ENCODE results near the gene CFHR5. TPM values are rescaled to one million over a fixed set of nuclear protein-coding genes. Genes with fewer than 3 reads are reported as not detected.
"Not testable (repeated sequence)": the region's sequence is repeated elsewhere in the genome, so short reads cannot be mapped to it uniquely, and the experiment has no call there.

CFHR5 gene
- polyA plus RNA-seq = not detected

DNA sequence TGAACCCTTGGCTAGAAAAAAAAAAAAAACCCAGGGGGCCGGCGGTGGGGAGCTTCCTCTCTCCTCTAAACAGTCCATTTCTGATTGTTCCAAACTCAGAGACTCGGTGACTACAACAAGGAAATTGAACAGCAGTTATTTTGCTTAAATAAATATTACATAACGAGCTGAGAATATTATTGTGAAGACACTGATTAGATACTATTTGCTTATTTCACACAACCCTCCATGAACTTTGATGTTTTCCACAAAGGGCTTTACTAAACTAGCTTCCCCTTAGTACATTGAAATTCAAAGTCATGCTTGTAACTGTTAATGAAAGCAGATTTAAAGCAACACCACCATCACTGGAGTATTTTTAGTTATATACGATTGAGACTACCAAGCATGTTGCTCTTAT lies at the start of gene CFHR5:
Gene CFHR5 (plus strand): TSS at position 279 of the 400 bp plus-strand sequence. CDS start 109 bp downstream, at position 388.
- 39 to 64% (median 61%) methylated on average over 5 of the region's 5 CpGs for WGBS, 3 donors
- no peak within 1 kb of the TSS for H3K27ac ChIP-seq (ENCODE audit: low read depth, low read length)

- not testable (repeated sequence) for H3K27ac ChIP-seq (ENCODE audit: low read depth, low read length)
- 85 to 90% (median 89%) methylated on average over 2 of the region's 2 CpGs for whole genome bisulfite sequencing, 3 donors
Measured at GRCh38 chr1:196932853-196933252, 44.5 kb upstream of the CFHR5 start.

DNA sequence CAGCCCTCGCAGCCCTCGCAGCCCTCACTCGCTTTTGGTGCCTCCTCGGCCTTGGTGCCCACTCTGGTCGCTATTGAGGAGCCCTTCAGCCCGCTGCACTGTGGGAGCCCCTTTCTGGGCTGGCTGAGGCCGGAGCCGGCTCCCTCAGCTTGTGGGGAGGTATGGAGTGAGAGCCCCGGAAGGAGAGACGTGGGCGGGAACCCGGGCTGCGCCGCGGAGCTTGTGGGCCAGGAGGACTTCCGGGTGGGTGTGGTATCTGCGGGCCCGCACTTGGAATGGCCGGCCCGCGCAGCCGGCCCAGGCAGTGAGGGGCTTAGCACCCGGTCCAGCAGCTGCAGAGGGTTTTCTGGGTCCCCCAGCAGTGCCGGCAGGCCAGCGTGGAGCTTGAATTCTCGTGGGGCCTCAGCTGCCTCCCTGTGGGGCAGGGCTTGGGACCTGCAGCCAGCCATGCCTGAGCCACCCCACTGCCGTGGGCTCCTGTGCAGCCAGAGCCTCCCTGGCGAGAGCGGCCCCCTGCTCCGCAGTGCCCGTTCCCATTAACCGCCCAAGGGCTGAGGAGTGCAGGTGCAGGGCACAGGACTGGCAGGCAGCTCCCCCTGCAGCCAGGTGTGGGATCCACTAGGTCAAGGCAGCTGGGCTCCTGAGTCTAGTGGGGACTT lies 43.7 kb upstream of the CFHR5 start:
- H3K27ac ChIP-seq (ENCODE audit: low read depth, low read length) = no peak overlapping the region
- 87 to 94% (median 93%) methylated on average over 30 to 32 of the region's 32 CpGs for WGBS, 3 donors

DNA sequence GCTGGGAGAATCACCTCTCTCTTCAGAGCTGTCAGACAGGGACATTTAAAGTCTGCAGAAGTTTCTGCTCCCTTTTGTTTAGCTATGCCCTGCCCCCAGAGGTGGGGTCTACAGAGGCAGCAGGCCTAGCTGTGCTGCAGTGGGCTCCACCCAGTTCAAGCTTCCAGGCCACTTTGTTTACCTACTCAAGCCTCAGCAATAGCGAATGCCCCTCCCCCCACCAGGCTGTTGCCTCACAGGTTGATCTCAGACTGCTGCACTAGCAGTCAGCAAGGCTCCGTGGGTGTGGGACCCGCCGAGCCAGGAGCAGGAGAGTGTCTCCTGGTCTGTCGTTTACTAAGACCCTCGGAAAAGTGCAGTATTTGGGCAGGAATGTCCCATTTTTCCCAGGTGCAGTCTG lies 35.9 kb upstream of the CFHR5 start:
- not testable (repeated sequence) for H3K27ac ChIP-seq (ENCODE audit: low read depth, low read length)
- 46 to 75% (median 71%) methylated on average over 6 of the region's 6 CpGs for WGBS, 3 donors

GRCh38 chr1:196943568-196943967 lies 33.8 kb upstream of the CFHR5 start, which contains the start of gene CFHR2:
Gene CFHR2 (plus strand): TSS chr1:196943738. CDS start chr1:196943881, 143 bp downstream.
- WGBS, 3 donors = no CpG with 5 or more reads among the region's 1 CpG
- not testable (repeated sequence) for H3K27ac ChIP-seq (ENCODE audit: low read depth, low read length)

DNA sequence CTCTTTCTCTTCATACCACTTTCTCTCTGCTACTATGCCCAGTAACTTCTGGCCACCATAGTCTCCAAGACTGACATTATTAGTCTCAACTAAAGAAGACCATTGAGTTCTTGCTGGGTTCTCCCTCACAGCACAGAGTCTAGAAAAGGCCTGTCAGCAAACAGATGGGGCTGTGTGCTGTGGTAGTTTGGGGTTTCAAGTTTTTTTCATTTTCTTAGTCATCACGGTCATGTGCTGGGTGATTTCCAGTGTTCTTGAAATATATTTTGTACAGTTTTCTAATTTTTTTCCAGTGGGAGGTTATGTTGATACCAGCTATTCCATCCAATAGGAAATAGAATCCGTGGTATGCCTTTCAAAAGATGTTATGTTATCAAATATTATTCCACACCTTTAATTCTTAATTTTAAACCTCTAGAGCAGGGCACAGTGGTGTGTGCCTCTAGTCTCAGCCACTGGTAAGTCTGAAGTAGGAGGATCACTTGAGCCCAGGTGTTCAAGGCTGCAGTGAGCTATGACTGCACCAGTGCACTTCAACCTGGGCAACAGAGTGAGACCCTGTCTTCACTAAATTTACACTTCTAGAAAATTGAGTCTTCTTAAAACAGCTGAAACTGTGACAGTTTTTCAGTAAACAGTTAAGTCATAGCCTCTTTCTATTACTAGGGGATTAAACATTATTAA lies 25.5 kb upstream of the CFHR5 start:
- H3K27ac ChIP-seq (ENCODE audit: low read depth, low read length) = no peak overlapping the region
- WGBS, 3 donors = 69 to 77% (median 73%) methylated on average over 2 of the region's 2 CpGs

DNA sequence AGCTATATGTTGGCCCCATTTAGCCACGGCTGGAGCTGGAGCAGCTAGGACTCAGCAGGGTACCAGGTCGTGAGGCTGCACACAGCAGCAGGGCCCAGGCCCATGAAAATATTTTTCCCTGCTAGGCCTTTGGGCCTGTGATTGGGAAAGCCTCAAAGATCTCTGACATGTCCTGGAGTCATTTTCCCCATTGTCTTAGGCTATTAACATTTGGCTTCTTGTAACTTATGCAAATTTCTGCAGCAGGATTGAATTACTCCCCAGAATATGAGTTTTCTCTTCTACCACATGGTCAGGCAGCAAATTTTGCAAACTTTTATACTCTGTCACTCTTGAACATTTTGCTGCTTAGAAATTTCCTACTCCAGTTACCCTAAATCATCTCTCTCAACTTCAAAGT lies 22.6 kb upstream of the CFHR5 start:
- WGBS, 3 donors = 56 to 85% (median 74%) methylated on average over 2 of the region's 2 CpGs

GRCh38 chr1:196955926-196956325 lies 21.4 kb upstream of the CFHR5 start:
- H3K27ac ChIP-seq (ENCODE audit: low read depth, low read length) = no peak overlapping the region
- 89 to 100% (median 90%) methylated on average over 1 of the region's 1 CpG for WGBS, 3 donors

More for the DNA sequence above, 22.6 kb upstream of the CFHR5 start:
- no peak overlapping the region for H3K27ac ChIP-seq (ENCODE audit: low read depth, low read length)

- WGBS, 3 donors = 57 to 65% (median 58%) methylated on average over 3 of the region's 3 CpGs
- no peak overlapping the region for H3K27ac ChIP-seq (ENCODE audit: low read depth, low read length)
Measured at GRCh38 chr1:196960854-196961253, 16.5 kb upstream of the CFHR5 start.

DNA sequence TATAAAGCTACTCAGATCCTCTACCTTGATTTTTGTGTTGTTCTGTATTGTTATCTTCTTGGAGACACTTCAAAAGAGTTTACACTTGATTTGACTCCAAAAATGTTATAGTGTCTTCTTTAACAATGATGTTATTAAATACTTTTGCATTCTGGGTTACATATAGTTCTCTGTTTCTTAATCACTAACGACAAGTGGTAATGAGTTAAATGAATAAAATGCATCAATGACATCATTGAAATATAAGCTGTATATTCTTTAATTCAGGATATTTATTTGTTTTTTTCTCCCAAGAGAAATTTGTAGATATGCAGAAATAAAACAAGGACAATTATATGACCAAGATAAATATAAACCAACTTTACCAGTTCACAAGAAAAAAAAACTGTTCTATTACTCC lies 7.2 kb upstream of the CFHR5 start:
- no peak overlapping the region for H3K27ac ChIP-seq (ENCODE audit: low read depth, low read length)
- WGBS, 3 donors = 77 to 85% (median 82%) methylated on average over 1 of the region's 1 CpG

DNA sequence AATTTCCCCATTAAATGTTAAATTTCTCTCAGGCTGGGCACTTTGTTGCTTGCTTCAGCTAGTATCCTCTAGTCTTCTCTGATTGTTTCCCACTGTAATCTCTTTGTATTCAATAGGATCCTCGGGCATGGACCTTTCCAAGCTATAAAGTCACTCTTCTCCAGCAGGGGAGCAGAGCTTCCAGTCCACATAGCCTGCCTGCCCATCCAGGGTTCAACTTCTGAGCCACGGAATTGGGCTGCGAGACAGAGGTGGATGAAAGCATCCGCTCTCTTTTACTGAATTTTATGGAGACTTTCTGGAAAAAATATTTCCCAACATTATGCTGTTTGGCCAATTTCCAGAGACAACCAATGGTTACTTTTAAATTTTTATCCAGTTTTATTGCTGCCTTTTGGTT lies 1.1 kb upstream of the CFHR5 start:
- 88 to 90% (median 88%) methylated on average over 4 of the region's 4 CpGs for WGBS, 3 donors
- no peak overlapping the region for H3K27ac ChIP-seq (ENCODE audit: low read depth, low read length)

DNA sequence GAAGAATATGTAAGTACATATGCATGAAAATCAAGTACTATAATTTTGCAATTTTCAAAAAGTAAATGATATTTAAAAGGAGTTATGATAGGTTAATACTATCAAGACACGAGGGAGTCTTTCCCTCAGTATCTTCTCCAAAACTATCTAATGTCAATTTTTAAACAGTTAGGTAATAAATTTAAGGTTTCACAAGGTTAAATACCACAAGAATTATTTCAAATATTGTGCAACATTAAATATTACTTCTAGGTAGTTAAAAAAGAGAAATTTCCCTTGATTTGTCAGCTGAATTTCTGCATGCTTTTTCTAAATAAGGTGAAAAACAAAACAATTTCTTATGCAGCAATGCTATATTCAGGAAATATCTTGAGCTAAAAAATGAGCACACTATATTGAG lies 3.5 kb downstream of the CFHR5 start:
- WGBS, 3 donors = 60 to 88% (median 69%) methylated on average over 1 of the region's 1 CpG
- no peak overlapping the region for H3K27ac ChIP-seq (ENCODE audit: low read depth, low read length)

DNA sequence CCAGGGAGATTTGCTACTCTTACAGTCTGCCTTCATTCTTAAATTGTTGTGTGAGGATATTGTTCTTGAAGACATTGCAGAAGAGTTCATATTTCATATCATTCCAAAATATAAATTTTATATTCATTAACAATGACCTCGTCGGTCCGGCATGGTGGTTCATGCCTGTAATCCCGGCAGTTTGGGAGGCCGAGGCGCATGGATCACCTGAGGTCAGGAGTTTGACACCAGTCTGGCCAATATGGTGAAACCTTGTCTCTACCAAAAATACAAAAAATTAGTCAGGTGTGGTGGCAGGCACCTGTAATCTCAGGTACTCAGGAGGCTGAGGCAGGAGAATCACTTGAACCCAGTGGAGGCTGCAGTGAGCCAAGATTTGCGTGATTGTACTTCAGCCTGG lies 4.9 kb downstream of the CFHR5 start:
- H3K27ac ChIP-seq (ENCODE audit: low read depth, low read length) = not testable (repeated sequence)
- WGBS, 3 donors = 88 to 94% (median 94%) methylated on average over 7 of the region's 7 CpGs

- 41 to 69% (median 68%) methylated on average over 11 of the region's 11 CpGs for WGBS, 3 donors
- not testable (repeated sequence) for H3K27ac ChIP-seq (ENCODE audit: low read depth, low read length)
Measured at GRCh38 chr1:196991919-196992651, 14.7 kb downstream of the CFHR5 start.

- H3K27ac ChIP-seq (ENCODE audit: low read depth, low read length) = no peak overlapping the region
- WGBS, 3 donors = 54 to 77% (median 71%) methylated on average over 2 of the region's 2 CpGs
Measured at GRCh38 chr1:196993916-196994315, 16.6 kb downstream of the CFHR5 start.

GRCh38 chr1:196997423-196997822 lies 20.1 kb downstream of the CFHR5 start:
- no peak overlapping the region for H3K27ac ChIP-seq (ENCODE audit: low read depth, low read length)
- WGBS, 3 donors = 55 to 75% (median 67%) methylated on average over 1 of the region's 1 CpG

- H3K27ac ChIP-seq (ENCODE audit: low read depth, low read length) = no peak overlapping the region
- WGBS, 3 donors = 75 to 83% (median 83%) methylated on average over 2 of the region's 2 CpGs
Measured at GRCh38 chr1:197001828-197002227, 24.5 kb downstream of the CFHR5 start.

- WGBS, 3 donors = 54 to 64% (median 61%) methylated on average over 2 of the region's 2 CpGs
Measured at GRCh38 chr1:197003132-197003531, 25.8 kb downstream of the CFHR5 start.

DNA sequence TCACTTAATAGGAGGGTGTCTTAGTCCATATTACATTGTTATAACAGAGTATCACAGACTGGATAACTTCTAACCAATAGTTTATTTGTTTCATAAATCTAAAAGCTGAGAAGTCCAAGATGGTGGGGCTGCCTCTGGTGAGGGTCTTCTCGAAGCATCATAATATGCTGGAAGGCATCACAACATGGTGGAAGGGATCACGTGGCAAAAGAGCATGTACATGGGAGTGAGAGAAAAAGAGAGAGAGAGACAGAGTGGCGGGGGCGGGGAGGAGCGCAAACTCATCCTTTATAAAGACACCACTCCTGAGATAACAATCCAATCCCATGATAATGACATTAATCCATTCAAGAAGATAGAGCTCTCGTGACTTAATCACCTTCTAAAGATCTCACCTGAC lies 31.5 kb downstream of the CFHR5 start:
- 84 to 88% (median 85%) methylated on average over 6 of the region's 6 CpGs for WGBS, 3 donors
- H3K27ac ChIP-seq (ENCODE audit: low read depth, low read length) = no peak overlapping the region

More at GRCh38 chr1:197003132-197003531, 25.8 kb downstream of the CFHR5 start:
- no peak overlapping the region for H3K27ac ChIP-seq (ENCODE audit: low read depth, low read length)
